GM03348 (cell line): Measurements from ENCODE around the gene EIF1.
"Not testable (repeated sequence)": the region's sequence is repeated elsewhere in the genome, so short reads cannot be mapped to it uniquely, and the experiment has no call there.

ENCODE experiments used
- DNase-seq: peaks from one replicate; pipeline ENCODE4 v3.0.0; 2012; ENCODE audit warnings: low spot score

Gene EIF1

DNA sequence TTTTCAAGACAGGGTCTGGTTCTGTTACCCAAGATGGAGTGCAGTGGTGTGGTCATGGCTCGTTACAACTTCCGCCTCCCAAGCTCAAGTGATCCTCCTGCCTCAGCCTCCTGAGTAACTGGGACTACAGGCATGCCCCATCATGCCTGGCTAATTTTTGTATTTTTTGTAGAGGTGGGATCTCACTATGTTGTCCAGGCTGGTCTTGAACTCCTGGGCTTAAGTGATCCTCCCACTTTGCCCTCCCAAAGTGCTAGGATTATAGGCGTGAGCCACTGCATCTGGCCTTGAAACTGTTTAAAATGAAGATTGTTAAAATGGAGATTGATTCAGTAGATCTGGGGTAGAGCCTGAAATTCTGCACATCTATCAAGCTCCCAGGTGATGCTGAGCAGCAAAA is 12.2 kb downstream of the EIF1 start:
- not testable (repeated sequence) for DNase-seq

DNA sequence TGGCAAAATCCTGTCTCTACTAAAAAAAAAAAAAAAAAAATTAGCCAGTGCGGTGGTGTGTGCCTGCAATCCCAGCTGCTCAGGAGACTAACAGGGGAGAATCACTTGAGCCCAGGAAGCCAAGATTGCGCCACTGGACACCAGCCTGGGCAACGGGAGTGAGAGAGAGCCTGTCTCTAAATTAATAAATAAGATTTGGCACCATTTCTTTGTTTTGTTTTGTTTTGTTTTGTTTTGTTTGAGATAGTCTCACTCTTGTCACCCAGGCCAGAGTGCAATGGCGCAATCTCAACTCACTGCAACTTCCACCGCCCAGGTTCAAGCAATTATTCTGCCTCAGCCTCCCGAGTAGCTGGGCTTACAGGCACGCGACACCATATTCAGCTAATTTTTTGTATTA is 14.0 kb downstream of the EIF1 start:
- no peak for DNase-seq

DNA sequence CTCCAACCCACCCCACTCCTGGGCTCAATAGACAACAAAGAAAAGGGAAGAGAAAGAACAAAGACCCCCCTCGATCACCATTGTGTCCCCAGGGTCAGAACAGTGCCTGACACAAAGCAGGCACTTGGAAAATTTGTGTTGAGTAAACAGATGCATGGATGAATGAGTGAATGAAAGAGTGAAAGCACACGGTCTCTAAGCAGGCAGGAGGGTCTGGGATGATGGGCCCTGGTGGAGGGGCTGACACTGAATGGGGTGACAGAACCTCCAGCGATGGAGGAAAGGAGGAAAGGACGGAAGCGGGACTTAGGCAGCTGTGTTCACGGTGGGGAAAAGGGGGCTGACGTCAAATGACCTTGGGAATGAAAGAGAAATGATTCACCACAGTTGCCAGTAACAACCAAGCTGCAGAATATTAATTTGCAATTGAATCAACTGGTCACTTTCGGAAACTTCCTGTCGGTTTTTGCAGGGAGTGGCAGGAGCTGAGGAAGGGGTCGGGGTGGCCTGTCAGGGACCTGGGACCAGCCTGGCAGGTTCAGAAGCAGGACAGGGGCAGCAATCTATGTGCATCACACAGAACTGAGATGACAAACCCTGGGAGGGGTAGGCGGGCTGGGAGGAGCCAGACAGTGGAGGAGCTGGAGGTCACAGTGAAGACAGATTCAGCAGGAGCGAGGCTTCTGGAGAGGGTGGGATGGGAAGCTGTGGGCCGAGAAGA is 16.7 kb downstream of the EIF1 start:
- no peak for DNase-seq

DNA sequence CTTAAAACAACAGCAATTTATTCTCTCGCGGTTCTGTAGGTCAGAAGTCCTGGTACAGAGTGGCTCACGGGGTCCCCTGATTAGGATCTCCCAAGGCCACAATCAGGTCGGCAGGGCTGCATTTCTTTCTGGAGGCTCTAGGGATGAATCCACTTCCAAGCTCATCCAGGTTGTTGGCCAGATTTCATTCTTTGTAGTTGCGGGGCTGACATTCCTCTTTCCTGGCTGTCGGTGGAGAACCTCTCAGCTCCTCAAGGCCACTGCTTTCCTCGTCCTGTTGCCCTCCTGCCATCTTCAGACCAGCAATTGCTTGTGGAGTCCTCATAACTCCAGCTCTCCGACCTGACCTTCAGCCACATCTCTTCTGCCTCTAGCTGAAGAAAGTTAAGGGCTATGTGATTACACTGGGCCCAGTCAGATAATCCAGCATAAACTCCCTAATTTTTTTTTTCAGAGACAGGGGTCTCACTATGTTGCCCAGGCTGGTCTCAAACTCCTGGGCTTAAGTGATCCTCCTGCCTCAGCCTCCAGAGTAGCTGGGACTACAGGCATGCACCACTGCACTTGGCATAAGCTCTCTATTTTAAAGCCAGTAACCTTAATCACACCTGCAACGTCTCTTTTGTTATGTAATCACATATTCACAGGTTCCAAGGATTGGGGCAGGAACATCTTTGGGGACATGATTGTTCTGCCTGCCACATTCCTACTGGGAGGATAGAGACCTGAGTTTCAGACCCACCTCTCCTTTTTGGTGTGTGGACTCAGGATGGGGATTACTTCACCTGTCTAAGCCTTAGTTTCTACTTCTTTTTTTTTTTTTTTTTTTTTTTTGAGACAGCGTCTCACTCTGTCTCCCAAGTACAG is 19.4 kb downstream of the EIF1 start:
- no peak for DNase-seq

DNA sequence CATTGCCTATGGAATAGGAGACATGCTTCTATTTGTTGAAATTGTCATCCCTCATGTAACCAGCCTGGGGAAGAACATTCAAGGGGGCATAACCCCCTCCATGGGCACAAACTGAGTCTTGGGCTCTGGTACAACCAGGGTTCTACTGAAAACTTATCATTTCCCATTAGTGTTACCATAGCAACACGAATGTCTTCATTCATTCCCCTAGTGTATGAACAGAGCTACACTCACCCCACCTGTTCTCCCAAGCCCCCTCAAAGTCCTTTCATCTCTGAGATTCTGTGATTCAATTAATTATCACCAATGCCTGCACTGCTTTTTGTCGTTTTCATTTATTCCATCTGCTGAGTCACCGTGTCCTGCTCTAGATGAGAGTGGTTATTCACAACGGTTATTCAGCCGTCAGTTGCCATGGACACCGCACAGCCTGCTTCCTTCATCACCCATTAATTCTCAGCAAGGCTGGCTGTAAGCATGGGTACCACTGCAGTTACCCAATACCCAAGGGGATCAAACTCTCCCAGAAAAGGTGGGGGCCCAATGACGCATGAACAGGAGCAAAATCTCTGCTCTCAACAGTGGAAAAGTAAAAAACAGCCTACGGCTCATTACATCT is 21.9 kb downstream of the EIF1 start:
- DNase-seq, result no peak

DNA sequence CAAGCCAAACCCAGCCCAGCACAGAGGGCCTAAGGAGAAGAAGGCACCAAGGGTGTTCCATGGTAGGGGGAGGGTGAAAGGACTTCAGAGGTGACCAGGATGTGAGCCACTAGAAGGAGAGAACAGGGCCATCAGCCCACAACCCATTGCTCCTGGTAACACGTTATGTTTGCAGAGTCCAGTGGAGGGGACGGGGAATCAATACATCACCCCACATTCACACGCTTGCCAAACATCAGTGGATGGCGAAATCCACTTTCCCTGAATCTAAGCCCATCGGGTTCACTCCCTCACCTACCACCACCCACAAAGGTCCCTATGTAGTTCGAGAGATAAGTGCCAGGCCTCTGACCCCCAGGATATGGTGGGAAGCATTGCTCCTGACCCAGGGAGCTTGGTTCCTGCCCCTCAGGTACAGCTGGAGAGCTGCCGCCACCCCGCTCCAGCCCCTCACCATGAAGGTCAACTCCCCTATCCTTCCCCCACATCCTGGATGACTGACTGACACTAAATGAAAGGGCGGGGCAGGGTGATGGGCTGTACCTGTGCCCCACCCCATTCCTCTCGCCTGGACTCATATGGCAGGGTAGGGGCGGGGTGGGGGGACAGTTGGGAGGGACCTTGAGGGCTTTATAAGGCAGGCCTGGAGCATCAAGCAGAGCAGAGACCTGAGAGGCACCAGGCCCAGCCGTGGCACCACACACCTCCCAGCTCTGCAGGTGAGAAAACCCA is 23.1 kb downstream of the EIF1 start, which contains the start of gene GAST:
TSS of gene GAST (plus strand) at position 663 of the 732 bp plus-strand sequence. CDS start 3,106 bp downstream, outside the sequence.
- no peak for DNase-seq

DNA sequence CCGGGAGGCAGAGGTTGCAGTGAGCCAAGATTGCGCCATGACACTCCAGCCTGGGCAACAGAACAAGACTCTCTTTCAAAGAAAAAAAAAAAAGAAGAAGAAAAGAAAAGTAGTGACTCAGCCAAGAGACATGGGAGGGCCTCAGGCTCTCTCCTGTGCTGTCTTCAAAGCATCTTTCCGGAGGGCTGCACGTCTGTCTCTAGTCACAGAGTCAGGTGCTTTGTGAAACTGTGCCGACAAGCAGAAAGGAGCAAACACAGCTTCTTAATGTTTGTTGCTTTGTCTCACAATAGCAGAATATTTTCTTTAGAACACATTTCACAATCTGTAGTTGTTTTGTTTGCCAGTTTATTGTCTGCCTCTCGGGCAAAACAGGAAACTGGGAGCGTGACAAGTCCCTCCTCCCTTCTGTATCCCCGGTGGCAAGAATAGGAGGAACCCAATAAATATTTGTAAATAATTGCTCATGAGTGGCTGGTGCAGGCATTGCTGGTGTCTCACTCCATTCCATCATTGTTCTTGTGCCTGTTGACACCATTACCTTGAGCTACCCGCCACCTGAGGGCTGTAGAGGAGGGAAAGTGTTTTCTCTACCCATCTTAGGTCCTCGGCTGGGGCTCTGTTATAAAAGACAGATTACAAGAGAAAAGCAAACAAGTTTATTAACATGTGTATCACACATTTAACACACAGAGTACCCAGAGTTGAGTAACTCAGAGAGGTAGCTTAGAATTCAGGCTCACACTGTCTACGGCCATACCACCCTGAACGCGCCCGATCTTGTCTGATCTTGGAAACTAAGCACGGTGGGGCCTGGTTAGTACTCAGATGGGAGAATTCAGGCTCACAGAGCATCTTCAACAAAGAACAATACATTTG is 29.0 kb downstream of the EIF1 start:
- peak; percentile 56 for DNase-seq

DNA sequence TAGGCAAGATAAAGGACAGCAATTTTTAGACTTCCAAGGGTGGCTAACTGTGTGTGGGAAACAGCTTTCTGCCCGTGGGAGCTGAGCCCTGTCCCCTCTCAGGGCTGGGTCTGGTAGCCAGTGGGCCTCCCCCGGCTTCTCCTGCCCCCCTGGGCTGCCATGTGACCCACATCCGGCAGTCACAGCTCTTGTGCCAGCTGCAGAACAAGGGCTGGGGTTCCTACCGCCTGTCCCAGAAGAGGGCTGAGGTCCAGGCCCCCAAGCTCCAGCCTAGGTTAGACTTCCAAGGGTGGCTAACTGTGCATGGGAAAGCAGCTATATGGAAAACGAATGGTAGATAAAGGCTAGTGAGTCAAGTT is 29.6 kb downstream of the EIF1 start:
- DNase-seq, result no peak

DNA sequence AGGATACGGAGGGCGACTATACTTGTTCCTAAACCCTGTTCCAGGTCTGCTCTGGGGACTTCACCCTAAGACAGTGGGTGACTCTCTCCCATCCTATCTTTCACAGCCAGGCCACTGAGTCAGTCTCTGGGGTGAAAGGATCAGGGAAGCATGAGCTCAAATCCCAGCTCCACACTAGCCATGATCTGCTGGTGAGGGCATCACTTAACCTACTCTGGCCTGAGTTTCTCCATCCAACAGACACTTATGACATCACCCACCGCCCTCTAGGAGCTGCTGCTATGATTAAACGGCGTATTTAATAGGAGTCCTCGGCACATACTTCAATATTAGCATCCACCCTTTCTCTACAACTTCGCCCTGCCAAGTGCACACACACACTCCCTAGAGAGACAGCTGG is 33.5 kb downstream of the EIF1 start:
- no peak for DNase-seq

DNA sequence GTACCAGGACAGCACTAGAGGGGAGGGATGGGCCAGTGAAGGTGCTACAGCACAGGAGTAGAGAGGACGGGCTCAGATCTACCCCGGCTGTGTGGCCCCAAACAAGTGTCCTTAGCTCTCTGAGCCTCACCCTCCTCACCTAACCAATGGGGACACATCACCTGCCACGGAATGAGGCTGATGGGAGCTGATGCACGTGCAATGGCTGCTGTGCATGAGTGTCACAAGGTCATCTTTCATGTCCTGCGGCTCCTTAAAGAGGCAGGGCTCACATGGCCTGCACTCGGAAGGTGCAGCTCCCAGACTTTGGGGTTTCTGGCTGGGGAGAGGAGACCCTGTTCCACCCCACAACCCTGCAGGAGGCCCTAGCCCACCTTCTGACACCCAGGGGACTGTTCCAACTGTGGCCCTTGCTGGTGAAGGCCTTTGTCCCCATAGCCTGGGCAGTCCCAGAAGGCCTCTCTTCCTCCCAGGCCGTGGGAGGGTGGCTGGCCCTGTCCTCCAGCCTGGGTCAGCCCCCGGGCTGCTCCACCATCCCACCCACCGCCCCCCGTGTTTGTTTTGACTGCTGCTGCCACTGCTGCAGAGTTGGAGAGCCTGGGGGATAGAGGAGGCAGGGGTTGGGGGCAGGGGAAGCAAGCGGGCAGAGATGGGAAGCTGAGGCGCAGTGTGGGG is 35.3 kb downstream of the EIF1 start:
- DNase-seq, result no peak

DNA sequence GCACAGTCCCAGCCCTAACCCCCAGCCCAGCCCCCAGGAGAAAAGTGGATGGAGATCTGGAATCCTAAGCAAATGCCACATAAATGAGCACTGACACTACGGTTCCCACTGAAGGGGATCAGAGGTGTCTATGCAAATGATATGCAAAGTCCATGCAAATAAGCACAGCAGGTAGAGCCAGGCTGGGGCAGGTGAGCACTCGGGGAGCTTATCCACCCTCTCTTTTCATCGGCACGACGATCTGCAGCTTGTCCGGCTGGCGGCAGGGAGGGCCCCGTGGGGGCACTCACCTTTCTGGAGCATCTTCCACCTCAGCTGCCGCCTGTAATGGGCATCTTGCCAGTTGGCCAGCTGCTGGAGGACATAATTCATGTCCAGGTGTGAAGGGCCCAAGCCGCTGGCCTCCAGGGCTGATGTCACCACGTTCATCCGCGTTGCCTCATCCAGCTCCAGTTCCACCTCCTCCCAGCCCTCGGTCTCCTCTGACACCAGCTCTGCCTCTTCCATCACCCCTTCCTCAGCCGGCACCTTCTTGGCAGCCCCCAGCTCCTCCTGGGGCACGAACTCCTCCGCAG is 35.9 kb downstream of the EIF1 start:
- DNase-seq, result no peak

DNA sequence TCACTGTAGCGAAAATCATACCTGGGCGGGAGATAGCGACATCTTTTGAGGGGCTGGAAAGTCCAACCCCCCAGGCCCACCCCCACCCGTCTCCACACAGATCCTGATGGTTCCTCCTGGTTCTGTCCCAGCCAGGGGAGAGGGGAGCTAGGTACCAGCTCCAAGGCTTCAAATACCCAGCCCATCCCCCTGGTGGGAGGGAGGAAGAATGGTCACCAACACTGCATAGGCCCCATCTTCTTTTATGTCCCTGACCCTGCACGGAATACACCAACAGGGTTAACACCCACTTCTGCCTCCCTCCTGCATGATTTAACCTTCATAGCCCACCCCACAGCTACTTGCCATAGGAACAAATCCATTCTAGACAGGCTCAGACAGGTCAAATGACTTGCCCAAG is 36.4 kb downstream of the EIF1 start:
- no peak for DNase-seq

DNA sequence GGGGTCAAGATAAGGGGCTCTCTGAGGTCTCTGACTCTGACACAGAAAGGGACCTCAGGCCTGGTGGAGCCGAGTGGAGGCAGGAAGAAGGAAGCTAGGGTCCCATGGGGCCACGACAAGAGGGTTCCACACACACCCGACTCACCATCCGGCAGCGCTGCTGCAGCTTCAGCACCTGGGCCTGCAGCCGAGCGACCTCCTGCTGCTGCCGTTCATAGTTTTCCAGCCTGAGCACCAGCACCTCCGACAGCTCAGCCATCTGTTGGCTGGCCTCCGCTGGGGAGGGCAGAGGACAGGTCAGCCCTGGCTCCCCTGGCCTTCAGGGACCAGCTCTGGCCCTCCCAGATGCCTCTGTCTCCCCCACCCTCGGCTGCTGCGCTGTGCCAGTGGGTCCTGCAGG is 39.4 kb downstream of the EIF1 start:
- DNase-seq, result no peak

DNA sequence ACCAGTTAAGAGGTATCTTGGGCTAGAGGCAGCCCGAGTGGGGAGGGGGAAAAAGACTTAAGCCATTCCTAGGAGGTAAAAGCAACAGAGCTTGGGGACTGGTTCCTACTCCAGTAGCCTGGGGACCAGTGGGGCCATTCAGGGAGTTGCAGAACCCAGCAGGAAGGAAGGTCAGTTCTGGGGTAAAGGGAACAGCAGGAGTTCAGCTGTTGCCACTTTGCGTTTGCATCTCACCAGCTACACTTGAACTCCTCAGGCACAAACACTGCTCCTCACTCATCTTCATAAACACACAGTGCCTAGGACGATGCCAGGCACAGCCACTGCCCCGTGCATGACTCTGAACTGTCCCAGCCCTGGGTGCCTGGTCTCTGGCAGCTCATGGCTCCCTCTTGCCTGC is 41.8 kb downstream of the EIF1 start:
- DNase-seq, result no peak

DNA sequence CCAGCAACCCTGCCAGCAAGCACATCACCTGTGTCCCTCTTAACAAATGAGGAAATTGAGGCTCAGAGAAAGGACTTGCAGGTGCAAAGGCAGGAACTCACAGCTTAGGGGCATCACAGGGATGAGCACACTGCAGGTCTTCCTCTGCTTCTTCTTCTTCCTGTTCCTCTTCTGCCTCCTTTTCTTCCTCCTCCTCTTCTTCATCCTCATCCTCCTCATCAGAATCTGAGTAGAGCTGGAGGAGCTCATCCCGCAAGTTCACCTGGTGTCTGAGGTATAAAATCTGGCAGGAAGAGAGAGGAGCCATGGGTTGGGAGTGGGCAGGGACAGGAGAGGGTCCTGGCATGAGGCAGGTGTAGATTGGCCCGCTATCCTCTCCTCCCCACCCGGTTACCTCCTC is 43.2 kb downstream of the EIF1 start:
- no peak for DNase-seq

DNA sequence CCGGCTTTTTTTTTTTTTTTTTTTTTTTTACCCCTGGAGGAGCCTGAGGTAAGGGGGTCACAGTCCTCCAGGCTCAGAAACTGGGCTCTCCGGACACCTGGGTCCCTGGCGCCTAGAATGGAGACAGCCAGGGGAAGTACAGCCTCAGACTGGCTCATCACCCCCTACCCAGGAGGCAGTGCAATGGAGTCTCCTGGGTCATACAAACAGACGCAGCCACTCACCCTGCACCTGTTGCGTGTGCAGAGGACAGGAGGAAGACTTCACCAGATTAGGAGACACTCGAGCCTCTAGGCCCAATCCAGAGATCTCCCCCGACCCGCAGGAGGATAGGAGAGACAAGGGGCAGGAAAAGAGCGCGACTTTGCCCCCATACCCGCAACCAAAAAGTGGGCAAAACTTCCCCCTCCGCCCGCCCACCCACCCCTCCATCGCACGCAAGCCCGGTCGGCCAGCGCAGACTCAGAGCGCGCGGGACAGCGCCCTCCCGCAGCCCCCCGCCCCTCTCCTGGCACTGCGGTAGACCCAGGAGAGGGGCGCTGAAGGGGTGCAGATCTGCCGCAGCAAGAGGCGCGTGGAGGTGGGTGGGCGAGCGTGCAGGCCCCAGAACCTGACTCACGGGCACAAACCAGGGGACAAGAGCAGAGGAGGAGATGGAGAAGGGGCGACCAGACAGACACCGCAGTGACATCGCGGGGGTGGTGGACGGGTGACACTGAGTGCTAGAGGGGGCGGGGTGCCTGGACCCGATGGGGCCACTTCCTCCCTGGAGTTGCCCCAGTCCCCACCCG is 44.9 kb downstream of the EIF1 start:
- DNase-seq, result no peak

DNA sequence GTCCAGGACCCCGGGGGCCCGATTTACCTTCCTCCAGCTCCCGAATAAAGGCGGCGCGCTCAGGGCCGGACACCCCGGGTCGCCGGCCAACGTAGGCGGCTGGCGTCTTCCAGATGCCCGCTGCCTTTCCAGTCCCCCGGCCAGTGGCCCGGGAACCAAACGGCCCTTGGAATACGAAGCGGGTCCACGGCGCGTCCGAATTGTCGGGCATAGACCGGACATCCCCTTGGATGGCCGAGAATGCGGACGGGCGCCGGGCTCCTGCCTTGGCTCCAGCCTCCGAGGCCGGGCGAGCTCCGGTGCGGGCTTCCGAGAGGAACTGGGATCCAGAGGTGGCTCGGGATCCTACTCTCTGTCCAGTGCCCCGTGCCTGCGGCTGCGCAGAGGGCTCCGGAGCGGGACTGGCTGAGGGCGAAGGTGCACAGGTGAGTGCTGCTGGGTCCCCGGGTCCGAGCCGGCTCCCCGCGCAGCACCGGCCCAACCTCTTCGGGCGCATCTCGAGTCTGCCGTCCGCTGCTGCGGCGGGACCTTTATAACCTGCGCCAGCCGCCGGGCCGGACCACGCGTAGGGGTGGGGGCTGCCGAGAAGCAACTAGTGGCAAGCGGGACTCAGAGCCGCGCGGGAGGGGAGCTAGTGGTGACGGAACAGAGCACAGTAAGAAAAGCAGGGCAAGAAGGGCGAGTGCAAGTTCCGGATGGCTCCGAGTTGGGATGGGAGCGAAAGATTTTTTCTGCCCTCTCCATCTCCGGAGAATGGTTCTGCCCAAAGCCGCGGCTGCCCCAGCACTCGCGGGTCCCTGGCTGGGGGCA is 45.7 kb downstream of the EIF1 start, which contains the start of gene HAP1:
TSS of gene HAP1 (minus strand) at position 505 of the 810 bp plus-strand sequence. CDS start at position 496, 9 bp downstream.
- peak; percentile 50 for DNase-seq

DNA sequence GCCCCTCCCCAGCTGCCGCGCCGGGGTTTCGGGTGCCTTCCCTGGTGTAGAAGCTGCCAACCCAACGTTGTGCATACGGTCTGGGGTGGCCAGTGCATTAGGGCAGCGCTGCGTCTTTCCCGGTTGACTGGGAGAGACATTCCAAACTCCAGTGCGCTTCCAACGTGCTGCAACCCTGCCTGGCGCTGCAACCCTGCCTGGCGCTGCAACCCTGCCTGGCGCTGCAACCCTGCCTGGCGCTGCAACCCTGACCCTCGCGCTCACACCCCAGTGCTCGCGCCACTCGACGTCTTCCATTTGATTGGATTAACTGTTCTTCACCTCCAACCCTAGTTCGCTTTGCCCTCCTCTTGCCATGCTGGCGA is 46.2 kb downstream of the EIF1 start:
- DNase-seq, result no peak

DNA sequence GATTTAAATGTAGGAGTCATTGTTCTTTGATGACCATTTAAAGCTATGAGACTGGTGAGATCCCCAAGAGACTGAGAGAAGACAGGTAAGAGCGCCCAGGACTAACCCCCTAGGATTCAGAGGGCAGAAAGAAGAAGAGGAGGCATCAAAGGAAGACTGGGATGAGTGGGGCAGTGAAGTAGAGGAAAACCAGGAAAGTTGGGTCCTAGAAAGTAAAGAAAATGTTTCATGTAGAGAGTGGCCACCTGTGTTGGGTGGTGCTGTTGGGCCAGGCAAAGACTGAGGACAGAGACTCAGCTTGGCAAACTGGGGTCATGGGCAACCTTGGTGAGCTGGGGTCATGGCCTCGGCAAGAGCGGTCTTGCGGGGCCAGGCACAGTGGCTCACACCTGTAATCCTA is 47.1 kb downstream of the EIF1 start:
- DNase-seq, result no peak
